B cell (primary cell): ENCODE measurements around the gene CTSA. TPM values are rescaled to one million over a fixed set of nuclear protein-coding genes. Genes with fewer than 3 reads are reported as not detected.

Experiments used
- ATAC-seq: fragments of 200-7000 bp; cut with Tn5 transposase; one replicate; pipeline ENCODE4 v1.10.0; 2021; ENCODE audit warnings: low read depth, mild to moderate bottlenecking, moderate number of reproducible peaks, moderate library complexity
- CTCF ChIA-PET: fragments of 350-600 bp; sonication (Branson Sonifier 250); formaldehyde crosslinking; loops from one replicate; lab custom pipeline; 2021; ENCODE audit warnings: antibody characterized with exemption, inconsistent platforms; lab: Charles Lee
- POLR2A ChIA-PET: fragments of 350-600 bp; sonication (Branson Sonifier 250); formaldehyde crosslinking; loops from one replicate; lab custom pipeline; 2021; ENCODE audit warnings: antibody characterized with exemption; lab: Charles Lee
- DNase-seq: peaks from one replicate; pipeline ENCODE4 v3.0.0; 2013
- H2AFZ ChIP-seq: 2 replicates; pipeline ENCODE4 v1.6.1; 2012; ENCODE audit warnings: mild to moderate bottlenecking, low read depth, low read length; ENCODE audit not compliant: insufficient read depth, poor library complexity, severe bottlenecking
- H3K27ac ChIP-seq, 2 donors: 1 replicate in 1 of 2; 2 replicates in 1 of 2; pipeline ENCODE4 v1.5.1; 2012 to 2013; ENCODE audit warnings: low read length in 2 of 2, mild to moderate bottlenecking in 2 of 2, moderate library complexity in 1 of 2
- H3K27me3 ChIP-seq, 4 experiments: fragments of 200-600 bp in 1 of 4; sonication (generic) in 1 of 4; replicated peaks in 1 of 4; 1 replicate in 2 of 4; 2 replicates in 2 of 4; pipeline versions ENCODE4 v1.6.1 to v1.7.0; 2013 to 2016; ENCODE audit warnings: low read length in 3 of 4, mild to moderate bottlenecking in 2 of 4, mixed read lengths in 1 of 4, moderate library complexity in 1 of 4; ENCODE audit not compliant: insufficient read depth in 4 of 4, control insufficient read depth in 3 of 4; ENCODE audit errors: control extremely low read depth in 1 of 4
- H3K36me3 ChIP-seq, 2 experiments: replicated peaks in 1 of 2; 1 replicate in 1 of 2; 2 replicates in 1 of 2; pipeline versions ENCODE4 v1.6.1 to v1.7.1; 2013; ENCODE audit warnings: low read length in 1 of 2; ENCODE audit not compliant: insufficient read depth in 2 of 2, control insufficient read depth in 1 of 2; ENCODE audit errors: control extremely low read depth in 1 of 2, extremely low read depth in 1 of 2
- H3K4me1 ChIP-seq, 2 donors: fragments of 200-600 bp in 1 of 2; sonication (generic) in 1 of 2; 1 replicate in 1 of 2; 2 replicates in 1 of 2; pipeline versions ENCODE4 v1.5.1 to v1.6.1; 2013 to 2017; ENCODE audit warnings: low read length in 2 of 2; ENCODE audit not compliant: control insufficient read depth in 2 of 2, insufficient read depth in 2 of 2
- H3K4me2 ChIP-seq: replicated peaks from 2 replicates; pipeline ENCODE3; 2012; ENCODE audit warnings: mild to moderate bottlenecking, low read depth, low read length; ENCODE audit not compliant: poor library complexity, severe bottlenecking
- H3K4me3 ChIP-seq, 5 experiments: fragments of 200-600 bp in 1 of 5; sonication (generic) in 1 of 5; 1 replicate in 3 of 5; 2 replicates in 2 of 5; pipeline versions ENCODE4 v1.5.1 to v1.7.0; 2011 to 2016; ENCODE audit warnings: low read length in 4 of 5, mild to moderate bottlenecking in 4 of 5, low read depth in 2 of 5, control low read depth in 1 of 5, moderate library complexity in 1 of 5; ENCODE audit not compliant: insufficient read depth in 1 of 5; ENCODE audit errors: control extremely low read depth in 1 of 5, extremely low read depth in 1 of 5
- H3K79me2 ChIP-seq: fragments of 200-600 bp; sonication (generic); one replicate; pipeline ENCODE4 v1.6.0; 2016; ENCODE audit warnings: low read length; ENCODE audit not compliant: control insufficient read depth, insufficient read depth
- H3K9ac ChIP-seq: fragments of 200-600 bp; sonication (generic); 2 replicates; pipeline ENCODE4 v1.6.1; 2017; ENCODE audit warnings: mild to moderate bottlenecking, low read length, moderate library complexity
- H3K9me3 ChIP-seq, 3 donors: one replicate each; pipeline versions ENCODE4 v1.6.1 to v1.7.1; 2013; ENCODE audit warnings: low read length in 2 of 3; ENCODE audit not compliant: control insufficient read depth in 2 of 3, insufficient read depth in 1 of 3; ENCODE audit errors: control extremely low read depth in 1 of 3
- H4K20me1 ChIP-seq: 2 replicates; pipeline ENCODE4 v1.6.0; 2012; ENCODE audit warnings: mild to moderate bottlenecking, low read length; ENCODE audit not compliant: insufficient read depth, control insufficient read depth, poor library complexity, severe bottlenecking
- H3K27ac Mint-ChIP-seq: one replicate; pipeline ENCODE4 v1.8.0; 2021; ENCODE audit warnings: mixed read lengths
- H3K27me3 Mint-ChIP-seq: one replicate; pipeline ENCODE4 v1.8.0; 2021; ENCODE audit warnings: mixed read lengths
- H3K4me1 Mint-ChIP-seq: one replicate; pipeline ENCODE4 v1.8.0; 2021; ENCODE audit warnings: mixed read lengths
- H3K4me3 Mint-ChIP-seq: one replicate; pipeline ENCODE4 v1.8.0; 2021; ENCODE audit warnings: mixed read lengths
- H3K9me3 Mint-ChIP-seq: one replicate; pipeline ENCODE4 v1.8.0; 2022; ENCODE audit warnings: mixed read lengths; ENCODE audit not compliant: insufficient read depth
- CTCF ChIP-seq: fragments of 200-600 bp; IDR thresholded peaks from one replicate; pipeline ENCODE4 v1.8.0; 2022; ENCODE audit warnings: antibody characterized with exemption, mild to moderate bottlenecking
- EZH2 ChIP-seq: IDR thresholded peaks from 2 replicates; pipeline ENCODE4 v1.6.1; 2012; ENCODE audit warnings: borderline replicate concordance, low read depth, mild to moderate bottlenecking, moderate library complexity, low read length; ENCODE audit not compliant: insufficient read depth, poor library complexity, severe bottlenecking
- WGBS: methylation state at CpG from one replicate; pipeline ENCODE4 v1.1.5; 2013; ENCODE audit warnings: missing lambda C conversion rate; ENCODE audit not compliant: insufficient coverage; 5-methylcytosine and 5-hydroxymethylcytosine counted together
- intact Hi-C: fragments of 100-400 bp; cut with micrococcal nuclease; formaldehyde crosslinking; loops from one replicate; pipeline ENCODE4 v1.10.0; 2022
- polyA plus RNA-seq: library from polyadenylated mRNA; depleted of rRNA; stranded (reverse); fragments of >200 nt; gene quantifications from 2 replicates; pipeline ENCODE4 v1.2.3, GENCODE V29; 2012
- total RNA-seq, 2 donors: library from RNA; stranded (reverse); fragments of 120-200 nt in 1 of 2; gene quantifications; 1 replicate in 1 of 2; 2 replicates in 1 of 2; pipeline versions ENCODE4 v1.2.3 to v1.2.4, GENCODE V29; 2013 to 2022

Gene CTSA
- total and polyA plus RNA-seq, 2 donors (not counting 1 experiment from before 2014, with no cell fraction given), result 100 to 107 TPM

GRCh38 chr20:45886590-45887345 is 4.4 kb upstream of the CTSA start:
- CTCF ChIA-PET, result no interaction called here
- no peak overlapping the region for H3K27ac Mint-ChIP-seq

More at GRCh38 chr20:45886590-45887345, 4.4 kb upstream of the CTSA start:
- Mint-ChIP-seq H3K4me1 (peaks cover 37% of the 10 kb centered on the region), H3K9me3 (no peaks in the 10 kb centered on the region), H3K4me3 (no peak overlapping the region), H3K27me3 (no peaks in the 10 kb centered on the region)
- no peaks in the 10 kb centered on the region for H4K20me1 ChIP-seq
- no peak overlapping the region for H3K9ac ChIP-seq
- no peaks in the 10 kb centered on the region for H3K9me3 ChIP-seq
- DNase-seq (no peak), ATAC-seq (no peak)
- no peaks in the 10 kb centered on the region for H3K27me3 ChIP-seq
- POLR2A ChIA-PET, result no interaction called here
- H3K79me2 ChIP-seq, result peaks cover 33% of the 10 kb centered on the region
- H3K4me3 ChIP-seq, result no peak overlapping the region
- H3K4me2 ChIP-seq, result no peak overlapping the region
- no peak overlapping the region for H3K27ac ChIP-seq
- TF ChIP-seq EZH2 (no peak), CTCF (no peak)
- no peak overlapping the region for H2AFZ ChIP-seq
- WGBS, result 99% methylated on average over 14 of the region's 19 CpGs
- peaks cover 9 to 22% of the 10 kb centered on the region in 2 donors for H3K4me1 ChIP-seq
- intact Hi-C loops, result no loop called here
- peaks cover 0 to 37% of the 10 kb centered on the region in 2 experiments for H3K36me3 ChIP-seq
